Duodenal mucosa (tissue), 2 donors: ENCODE data around the gene MCM5.

ENCODE experiments used
- H3K27ac ChIP-seq: one replicate; pipeline ENCODE4 v1.7.0; 2013; ENCODE audit warnings: low read depth, low read length
- H3K27me3 ChIP-seq, 2 donors: one replicate each; pipeline ENCODE4 v1.7.0; 2013; ENCODE audit warnings: low read length in 2 of 2, control low read depth in 1 of 2; ENCODE audit not compliant: insufficient read depth in 2 of 2, control insufficient read depth in 1 of 2
- H3K36me3 ChIP-seq, 2 donors: one replicate each; pipeline ENCODE4 v1.7.0; 2013; ENCODE audit warnings: low read length in 2 of 2, control low read depth in 1 of 2; ENCODE audit not compliant: insufficient read depth in 2 of 2, control insufficient read depth in 1 of 2
- H3K4me1 ChIP-seq, 2 donors: one replicate each; pipeline ENCODE4 v1.7.0; 2013; ENCODE audit warnings: low read length in 2 of 2, control low read depth in 1 of 2; ENCODE audit not compliant: insufficient read depth in 2 of 2, control insufficient read depth in 1 of 2
- H3K4me3 ChIP-seq, 2 donors: one replicate each; pipeline ENCODE4 v1.7.0; 2013; ENCODE audit warnings: low read length in 2 of 2, low read depth in 1 of 2
- H3K9ac ChIP-seq, 2 donors: one replicate each; pipeline ENCODE4 v1.7.0; 2013; ENCODE audit warnings: low read length in 2 of 2, low read depth in 1 of 2
- H3K9me3 ChIP-seq, 2 donors: one replicate each; pipeline ENCODE4 v1.7.0; 2013; ENCODE audit warnings: low read length in 2 of 2, control low read depth in 1 of 2; ENCODE audit not compliant: control insufficient read depth in 1 of 2

Gene MCM5

GRCh38 chr22:35400501-35400790, 506 bp downstream of the MCM5 start:
- Histone ChIP-seq H3K4me3 (peak overlapping the region; percentile 79 to 95), H3K9ac (peak overlapping the region; percentile 71 to 75), H3K27me3 (no peaks in the 10 kb centered on the region), H3K4me1 (peaks cover 14 to 15% of the 10 kb centered on the region in 2 donors), H3K9me3 (no peaks in the 10 kb centered on the region), H3K27ac (no peak overlapping the region), H3K36me3 (peaks cover 6 to 7% of the 10 kb centered on the region in 2 donors)

DNA sequence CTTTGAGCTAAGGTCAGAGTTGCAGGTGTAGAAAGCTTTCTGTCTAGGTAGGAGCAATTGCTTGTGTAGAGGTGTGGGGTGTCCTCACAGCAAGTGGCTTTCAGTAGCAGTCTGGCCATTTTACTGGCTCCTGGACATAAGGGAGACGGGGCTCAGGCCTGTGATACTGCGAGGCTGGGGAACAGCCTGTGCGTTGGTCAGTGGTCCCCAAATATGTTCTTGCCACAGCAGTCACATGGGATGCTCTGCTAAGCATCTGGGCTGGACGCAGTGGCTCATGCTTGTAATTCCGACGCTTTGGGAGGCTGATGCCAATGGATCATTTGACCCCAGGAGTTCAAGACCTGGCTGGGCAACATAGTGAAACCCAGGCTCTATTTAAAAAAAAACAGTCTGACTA, 1.9 kb downstream of the MCM5 start:
- peaks cover 13 to 17% of the 10 kb centered on the region in 2 donors for H3K36me3 ChIP-seq
- H3K27ac ChIP-seq: no peak overlapping the region
- no peak overlapping the region for H3K4me3 ChIP-seq

DNA sequence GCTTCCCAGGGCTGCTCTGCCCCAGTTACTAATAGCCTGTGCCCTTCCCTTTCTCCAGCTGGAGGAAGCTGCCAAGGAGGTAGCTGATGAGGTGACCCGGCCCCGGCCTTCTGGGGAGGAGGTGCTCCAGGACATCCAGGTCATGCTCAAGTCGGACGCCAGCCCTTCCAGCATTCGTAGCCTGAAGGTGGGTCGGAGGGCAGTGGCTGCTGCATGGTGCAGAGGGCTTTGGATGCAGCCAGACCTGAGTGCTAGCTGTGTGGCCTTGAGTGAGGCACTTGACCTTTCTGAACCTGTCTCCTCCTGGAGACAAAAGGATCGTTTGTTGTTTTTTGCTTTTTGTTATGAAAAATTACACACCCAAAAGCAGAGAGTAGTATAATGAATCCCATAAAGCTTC, 3.4 kb downstream of the MCM5 start:
- H3K27ac ChIP-seq: no peak overlapping the region
- no peak overlapping the region for H3K9ac ChIP-seq
- no peak overlapping the region for H3K4me3 ChIP-seq
- H3K4me1 ChIP-seq: peaks cover 8 to 12% of the 10 kb centered on the region in 2 donors
- H3K9me3 ChIP-seq: no peaks in the 10 kb centered on the region
- no peaks in the 10 kb centered on the region for H3K27me3 ChIP-seq
- H3K36me3 ChIP-seq: peaks cover 20 to 32% of the 10 kb centered on the region in 2 donors

More for the DNA sequence above, 1.9 kb downstream of the MCM5 start:
- H3K9ac ChIP-seq: peak overlapping the region in 1 of 2 donors; percentile 16
- H3K27me3 ChIP-seq: no peaks in the 10 kb centered on the region
- H3K4me1 ChIP-seq: peaks cover 14 to 15% of the 10 kb centered on the region in 2 donors
- H3K9me3 ChIP-seq: no peaks in the 10 kb centered on the region

DNA sequence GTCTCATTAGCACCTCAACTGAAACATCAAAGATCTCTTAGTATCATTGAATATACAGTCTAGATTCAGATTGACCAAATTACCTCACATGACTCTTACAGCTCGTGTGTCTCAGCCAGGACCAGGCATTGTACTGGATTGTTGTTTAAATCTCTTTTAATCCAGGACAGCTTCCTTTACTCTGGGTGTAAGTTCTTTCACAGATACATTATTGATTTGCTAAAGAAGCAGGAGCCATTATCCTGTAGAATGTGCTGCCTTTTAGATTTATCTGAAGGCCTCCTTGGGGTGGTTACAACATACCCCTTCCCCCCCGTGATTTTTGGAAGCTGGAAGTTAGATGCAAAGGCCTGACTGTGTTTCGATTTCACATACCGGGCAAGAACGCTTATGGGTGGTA, 4.2 kb downstream of the MCM5 start:
- H3K9ac ChIP-seq: no peak overlapping the region
- peaks cover 8 to 12% of the 10 kb centered on the region in 2 donors for H3K4me1 ChIP-seq
- H3K27me3 ChIP-seq: no peaks in the 10 kb centered on the region
- H3K36me3 ChIP-seq: peaks cover 24 to 36% of the 10 kb centered on the region in 2 donors
- H3K9me3 ChIP-seq: no peaks in the 10 kb centered on the region
- H3K4me3 ChIP-seq: no peak overlapping the region
- no peak overlapping the region for H3K27ac ChIP-seq

DNA sequence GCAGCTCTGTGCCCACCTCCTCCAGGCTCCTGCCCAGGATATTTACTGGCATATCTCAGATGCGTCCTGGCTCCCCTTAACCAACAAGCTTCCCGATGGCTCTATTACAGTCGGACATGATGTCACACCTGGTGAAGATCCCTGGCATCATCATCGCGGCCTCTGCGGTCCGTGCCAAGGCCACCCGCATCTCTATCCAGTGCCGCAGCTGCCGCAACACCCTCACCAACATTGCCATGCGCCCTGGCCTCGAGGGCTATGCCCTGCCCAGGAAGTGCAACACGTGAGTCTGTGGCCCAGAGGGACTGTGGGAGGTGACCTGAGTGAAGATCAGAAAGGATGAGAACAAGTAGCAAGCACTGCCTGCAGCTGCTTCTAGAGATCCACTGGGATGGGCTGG, 6.5 kb downstream of the MCM5 start:
- no peaks in the 10 kb centered on the region for H3K27me3 ChIP-seq
- no peak overlapping the region for H3K9ac ChIP-seq
- H3K4me1 ChIP-seq: peaks cover 9 to 11% of the 10 kb centered on the region in 2 donors
- no peak overlapping the region for H3K27ac ChIP-seq
- H3K9me3 ChIP-seq: no peaks in the 10 kb centered on the region
- H3K36me3 ChIP-seq: peaks cover 24 to 58% of the 10 kb centered on the region in 2 donors
- H3K4me3 ChIP-seq: no peak overlapping the region

DNA sequence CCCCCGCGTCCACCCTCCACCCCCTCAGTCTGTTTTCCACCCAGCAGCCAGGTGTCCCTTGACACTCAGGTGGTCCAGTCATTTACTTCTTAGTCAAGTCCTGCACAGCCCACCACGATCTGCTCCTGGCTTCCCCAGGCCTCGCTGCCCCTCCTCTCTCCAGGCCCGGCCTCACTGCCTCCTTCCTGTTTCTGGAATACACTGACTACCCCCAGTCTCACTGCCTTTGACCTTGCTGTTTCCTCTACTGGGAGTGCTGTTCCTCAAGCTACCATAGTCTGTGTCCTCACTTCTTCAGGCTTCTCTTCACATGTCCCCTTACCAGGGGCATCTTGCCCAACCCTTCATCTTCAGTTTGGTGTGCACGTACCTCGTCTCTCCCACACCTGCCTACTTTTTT, 7.4 kb downstream of the MCM5 start:
- no peak overlapping the region for H3K9ac ChIP-seq
- H3K4me1 ChIP-seq: peaks cover 4 to 11% of the 10 kb centered on the region in 2 donors
- no peak overlapping the region for H3K4me3 ChIP-seq
- peaks cover 24 to 65% of the 10 kb centered on the region in 2 donors for H3K36me3 ChIP-seq
- no peaks in the 10 kb centered on the region for H3K9me3 ChIP-seq
- H3K27me3 ChIP-seq: no peaks in the 10 kb centered on the region
- H3K27ac ChIP-seq: no peak overlapping the region

GRCh38 chr22:35409783-35410662, 10.1 kb downstream of the MCM5 start:
- peaks cover 24 to 84% of the 10 kb centered on the region in 2 donors for H3K36me3 ChIP-seq
- H3K27me3 ChIP-seq: no peaks in the 10 kb centered on the region
- no peaks in the 10 kb centered on the region for H3K9me3 ChIP-seq
- peak overlapping the region in 1 of 2 donors; percentile 5 for H3K4me3 ChIP-seq
- peaks cover 4 to 11% of the 10 kb centered on the region in 2 donors for H3K4me1 ChIP-seq
- no peak overlapping the region for H3K27ac ChIP-seq
- H3K9ac ChIP-seq: no peak overlapping the region

GRCh38 chr22:35410663-35411034, 10.7 kb downstream of the MCM5 start:
- H3K4me3 ChIP-seq: peak overlapping the region in 1 of 2 donors; percentile 5
- H3K27me3 ChIP-seq: no peaks in the 10 kb centered on the region
- no peaks in the 10 kb centered on the region for H3K9me3 ChIP-seq
- no peak overlapping the region for H3K9ac ChIP-seq
- peaks cover 4 to 11% of the 10 kb centered on the region in 2 donors for H3K4me1 ChIP-seq
- peaks cover 27 to 90% of the 10 kb centered on the region in 2 donors for H3K36me3 ChIP-seq
- peak overlapping the region; percentile 11 for H3K27ac ChIP-seq

DNA sequence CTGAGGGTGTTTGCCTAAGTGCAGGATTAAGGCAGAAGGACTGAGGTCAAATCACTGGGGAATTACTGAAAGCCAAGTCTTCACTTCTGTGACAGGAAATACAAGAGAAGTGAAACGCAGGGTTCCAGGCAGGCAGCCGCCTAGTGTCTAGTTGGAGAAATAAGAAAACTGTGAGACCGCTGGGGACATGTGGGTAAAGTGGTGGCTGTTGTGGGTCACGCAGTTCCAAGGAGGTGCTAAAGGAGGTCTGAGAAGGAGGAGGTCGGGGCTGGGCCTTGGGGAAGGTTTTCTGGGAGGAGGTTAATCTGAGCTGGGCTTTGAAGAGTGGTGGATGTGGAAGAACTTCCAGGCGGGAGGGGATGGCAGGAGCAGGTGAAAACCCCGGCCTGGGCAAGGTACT, 11.2 kb downstream of the MCM5 start:
- no peak overlapping the region for H3K9ac ChIP-seq
- H3K4me3 ChIP-seq: no peak overlapping the region
- peaks cover 32 to 92% of the 10 kb centered on the region in 2 donors for H3K36me3 ChIP-seq
- peaks cover 4 to 11% of the 10 kb centered on the region in 2 donors for H3K4me1 ChIP-seq
- no peaks in the 10 kb centered on the region for H3K27me3 ChIP-seq
- no peaks in the 10 kb centered on the region for H3K9me3 ChIP-seq
- no peak overlapping the region for H3K27ac ChIP-seq

GRCh38 chr22:35413624-35414023, 13.7 kb downstream of the MCM5 start:
- Histone ChIP-seq H3K9ac (no peak overlapping the region), H3K9me3 (no peaks in the 10 kb centered on the region), H3K4me1 (peaks cover 4 to 11% of the 10 kb centered on the region in 2 donors), H3K4me3 (no peak overlapping the region), H3K27ac (no peak overlapping the region), H3K36me3 (peaks cover 29 to 85% of the 10 kb centered on the region in 2 donors), H3K27me3 (no peaks in the 10 kb centered on the region)
